Loucy (cell line): ENCODE measurements around the gene FRMD5.

ENCODE experiments used
- CTCF ChIP-seq: fragments of 200-600 bp; sonication (generic); conservative IDR thresholded peaks from 2 replicates; pipeline ENCODE4 v1.5.1; 2014; ENCODE audit warnings: mild to moderate bottlenecking, antibody characterized with exemption, low read length
- EZH2phosphoT487 ChIP-seq: fragments of 200-600 bp; IDR thresholded peaks from 2 replicates; pipeline ENCODE4 v1.6.1; 2018; ENCODE audit warnings: antibody characterized with exemption, mild to moderate bottlenecking, moderate library complexity, borderline replicate concordance

- TF ChIP-seq CTCF: no peak
- TF ChIP-seq EZH2phosphoT487: no peak
These were observed 92.3 kb downstream of the FRMD5 start for GRCh38 chr15:44102675-44103254.
